ENCODE measurements around the gene USP36.
"Not testable (repeated sequence)": the region's sequence is repeated elsewhere in the genome, so short reads cannot be mapped to it uniquely, and the experiment has no call there.

USP36 gene

DNA sequence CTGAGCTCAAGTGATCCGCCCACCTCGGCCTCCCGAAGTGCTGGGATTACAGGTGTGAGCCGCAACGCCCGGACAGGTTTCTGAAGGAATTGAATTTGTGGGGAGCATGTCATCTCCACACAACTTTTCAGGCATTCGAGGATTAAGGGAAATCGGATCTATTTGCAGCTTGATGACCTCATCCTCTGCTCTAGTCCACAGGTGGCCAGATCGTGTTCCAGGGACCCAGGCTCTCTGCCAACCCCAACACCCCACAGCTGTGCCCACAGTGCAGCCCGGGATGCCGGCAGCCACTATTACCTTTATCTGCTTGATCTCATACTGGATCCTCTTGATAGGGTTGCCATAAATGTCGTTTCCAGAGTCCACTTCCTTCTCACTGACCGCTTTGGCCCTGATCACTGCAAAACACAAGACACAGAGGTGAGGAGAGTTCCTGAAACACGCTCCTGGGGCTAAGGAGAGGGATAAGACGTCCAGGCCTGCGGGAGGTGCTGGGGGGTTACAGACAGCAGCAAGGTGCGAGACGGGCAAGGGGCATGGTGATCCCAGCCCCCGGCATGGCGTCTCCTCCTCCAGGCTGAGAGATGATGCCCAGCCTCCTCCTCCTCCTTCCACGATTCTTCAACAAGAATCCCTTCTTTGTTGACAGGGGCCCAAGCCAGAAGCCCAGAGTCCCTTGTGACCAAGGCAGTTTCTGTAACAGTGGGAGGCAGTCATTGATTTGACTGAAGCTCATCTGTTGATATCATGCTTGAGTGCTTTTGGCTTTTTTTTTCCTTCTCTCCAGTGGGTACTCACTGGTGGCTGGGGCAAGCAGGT, 33.1 kb upstream of the USP36 start:
- no peak for DNase-seq (ENCODE audit: low read depth, low spot score)
- no peak overlapping the region for H3K27ac ChIP-seq

DNA sequence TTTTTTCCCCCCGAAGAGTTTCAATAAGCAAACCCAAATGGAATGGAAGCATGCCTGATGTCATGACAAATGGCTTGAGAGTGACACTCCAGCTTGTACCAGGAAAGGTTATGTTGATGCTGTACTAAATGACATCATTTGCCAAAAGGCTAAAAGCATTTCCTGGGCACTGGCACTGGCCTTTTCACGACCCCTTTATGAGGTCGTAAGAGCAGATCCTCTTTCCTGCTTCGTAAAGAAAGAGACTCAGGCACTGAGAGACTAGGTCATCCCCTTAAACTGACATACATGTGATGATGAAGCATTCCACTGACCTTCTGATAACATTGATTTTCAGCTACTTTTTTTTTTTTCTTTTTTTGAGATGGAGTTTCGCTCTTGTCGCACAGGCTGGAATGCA, 31.9 kb upstream of the USP36 start:
- no peak for DNase-seq (ENCODE audit: low read depth, low spot score)
- no peak overlapping the region for H3K27ac ChIP-seq

DNA sequence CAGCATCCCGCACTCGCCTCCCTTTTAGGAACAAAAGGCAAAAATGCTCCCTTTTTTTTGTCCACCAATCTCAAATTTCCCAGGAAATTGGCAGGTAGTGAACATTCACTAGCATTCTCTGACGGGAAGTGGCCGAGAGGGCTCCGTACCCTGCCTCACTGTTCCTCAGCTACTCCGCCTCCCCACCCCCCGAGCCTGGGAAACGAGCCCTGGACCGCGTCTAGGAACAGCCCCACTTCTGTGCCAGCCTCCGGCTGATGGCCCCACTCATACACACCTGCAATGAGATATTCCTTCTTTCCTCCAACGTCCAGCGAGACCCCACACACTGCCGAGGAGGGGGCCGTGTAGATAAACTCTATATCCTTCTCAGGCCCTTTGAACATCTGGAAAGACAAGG, 30.0 kb upstream of the USP36 start:
- DNase-seq (ENCODE audit: low read depth, low spot score): no peak

DNA sequence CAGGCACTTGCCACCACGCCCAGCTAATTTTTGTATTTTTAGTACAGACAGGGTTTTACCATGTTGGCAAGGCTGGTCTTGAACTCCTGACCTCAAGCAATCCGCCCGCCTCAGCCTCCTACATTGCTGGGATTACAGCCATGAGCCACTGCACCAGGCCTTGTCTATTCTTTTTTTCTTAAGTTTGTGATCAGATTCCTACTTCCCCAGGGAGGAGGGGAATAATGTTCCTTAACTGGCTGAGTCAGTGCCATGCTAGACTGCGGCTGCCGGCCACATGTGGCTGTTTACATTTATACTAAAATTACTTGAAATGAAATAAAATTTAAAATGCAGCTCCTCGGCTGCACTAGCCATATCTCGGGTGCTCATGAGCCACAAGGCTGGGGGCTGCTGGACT, 27.8 kb upstream of the USP36 start:
- no peak overlapping the region for H3K27ac ChIP-seq
- no peak for DNase-seq (ENCODE audit: low read depth, low spot score)

More for the DNA sequence above, 30.0 kb upstream of the USP36 start:
- no peak overlapping the region for H3K27ac ChIP-seq

DNA sequence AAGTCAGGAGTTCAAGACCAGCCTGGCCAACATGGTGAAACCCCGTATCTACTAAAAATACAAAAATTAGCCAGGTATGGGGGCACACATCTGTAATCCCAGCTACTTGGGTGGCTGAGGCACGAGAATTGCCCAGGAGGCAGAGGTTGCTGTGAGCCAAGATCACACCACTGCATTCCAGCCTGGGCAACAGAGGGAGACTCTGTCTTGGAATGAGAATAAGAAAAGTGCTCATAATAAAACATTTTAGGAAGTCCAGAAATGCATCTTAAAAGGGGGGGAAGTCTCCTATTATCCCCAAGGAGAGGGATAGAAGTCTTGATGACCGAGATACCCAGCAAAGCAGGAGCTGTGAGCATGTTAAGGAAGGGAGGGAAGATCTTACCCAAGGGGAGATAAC, 26.4 kb upstream of the USP36 start:
- DNase-seq (ENCODE audit: low read depth, low spot score); H3K27ac ChIP-seq: not testable (repeated sequence)

DNA sequence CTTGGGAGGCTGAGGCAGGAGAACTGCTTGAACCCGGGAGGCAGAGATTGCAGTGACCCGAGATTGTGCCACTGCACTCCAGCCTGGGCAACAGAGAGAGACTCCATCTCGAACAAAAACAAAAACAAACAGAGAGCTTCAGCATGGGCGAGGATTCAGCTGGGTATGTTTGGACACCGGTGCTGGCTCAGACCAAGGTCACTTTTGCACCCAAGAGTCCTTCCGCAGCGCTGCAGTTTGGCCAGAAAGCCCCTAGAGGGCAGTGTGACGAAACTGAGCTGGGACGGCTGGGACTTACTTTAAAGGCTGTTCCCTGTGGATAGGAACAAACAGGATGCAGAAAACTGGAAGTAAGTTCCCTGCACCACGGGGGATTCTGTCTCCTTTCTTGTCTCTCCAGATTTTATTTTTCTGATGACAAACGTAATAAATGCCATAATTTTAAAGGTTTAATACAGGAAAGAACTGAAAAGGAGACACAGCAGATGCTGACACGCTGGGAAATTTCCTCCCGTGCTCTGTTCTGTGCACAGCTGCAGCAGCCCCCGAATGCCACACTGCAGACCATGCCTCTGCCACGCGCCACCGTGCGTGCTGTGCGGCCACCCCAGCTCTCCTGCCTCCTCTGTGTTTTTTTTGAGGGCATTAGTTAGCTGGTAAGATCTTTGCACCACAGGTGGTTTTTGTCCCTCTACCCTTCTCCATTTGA, 25.2 kb upstream of the USP36 start:
- H3K27ac ChIP-seq: no peak overlapping the region
- DNase-seq (ENCODE audit: low read depth, low spot score): no peak

DNA sequence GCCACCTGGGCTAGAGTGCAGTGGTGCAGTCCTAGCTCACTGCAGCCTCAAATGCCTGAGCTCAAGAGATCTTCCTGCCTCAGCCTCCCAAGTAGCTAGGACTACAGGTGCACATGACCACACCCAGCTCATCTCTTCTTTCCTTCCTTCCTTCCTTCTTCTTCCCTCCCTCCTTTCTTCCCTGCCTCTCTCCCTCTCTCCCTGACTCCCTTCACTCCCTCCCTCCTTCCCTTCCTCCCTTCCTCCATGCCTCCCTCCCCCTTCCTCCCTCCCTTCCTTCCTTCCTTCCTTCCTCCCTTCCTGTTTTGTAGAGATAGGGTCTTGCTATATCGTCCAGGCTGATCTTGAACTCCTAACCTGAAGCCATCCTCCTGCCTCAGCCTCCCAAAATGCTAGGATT, 23.5 kb upstream of the USP36 start:
- DNase-seq (ENCODE audit: low read depth, low spot score): no peak
- H3K27ac ChIP-seq: no peak overlapping the region

DNA sequence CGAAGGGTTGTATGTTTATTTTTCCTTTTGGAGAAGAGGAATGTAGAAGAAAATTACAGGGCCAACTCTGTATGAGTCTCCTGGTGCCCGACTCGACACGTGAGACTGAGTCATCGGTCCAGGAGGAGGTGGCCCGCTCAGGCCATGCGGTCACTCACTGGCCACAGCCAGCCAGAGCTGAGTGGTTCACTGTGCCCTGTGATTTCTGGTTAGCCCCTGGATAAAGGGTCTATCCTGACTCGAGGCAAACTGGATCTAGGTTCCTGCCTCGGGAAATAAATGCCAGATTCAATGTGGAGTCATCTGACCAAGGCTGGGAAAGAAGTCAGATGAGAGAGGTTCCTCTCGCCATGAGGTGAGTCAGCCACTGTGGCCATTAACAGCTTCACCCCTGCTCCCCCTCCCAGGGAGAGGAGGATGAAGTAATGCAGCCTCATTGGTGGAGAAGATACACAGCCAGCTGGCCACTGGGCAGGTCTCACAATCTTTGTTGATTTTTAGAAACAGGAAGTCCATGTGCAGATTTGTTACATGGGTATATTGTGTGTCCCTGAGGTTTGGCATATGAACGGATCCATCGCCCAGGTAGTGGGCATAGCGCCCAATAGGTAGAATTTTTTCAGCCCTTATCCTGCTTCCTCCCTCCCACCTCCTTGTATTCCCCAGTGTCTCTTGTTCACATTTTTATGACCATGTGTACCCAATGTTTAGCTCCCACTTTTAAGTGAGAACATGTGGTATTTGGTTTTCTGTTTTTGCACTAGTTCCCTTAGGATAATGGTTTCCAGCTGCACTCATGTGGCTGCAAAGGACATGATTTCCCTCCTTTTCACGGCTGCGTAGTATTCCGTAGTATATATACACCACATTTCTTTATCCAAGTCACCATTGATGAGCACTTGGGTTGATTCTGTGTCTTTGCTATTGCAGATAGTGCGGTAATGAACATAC, 21.7 kb upstream of the USP36 start:
- DNase-seq (ENCODE audit: low read depth, low spot score): peak; percentile 51

DNA sequence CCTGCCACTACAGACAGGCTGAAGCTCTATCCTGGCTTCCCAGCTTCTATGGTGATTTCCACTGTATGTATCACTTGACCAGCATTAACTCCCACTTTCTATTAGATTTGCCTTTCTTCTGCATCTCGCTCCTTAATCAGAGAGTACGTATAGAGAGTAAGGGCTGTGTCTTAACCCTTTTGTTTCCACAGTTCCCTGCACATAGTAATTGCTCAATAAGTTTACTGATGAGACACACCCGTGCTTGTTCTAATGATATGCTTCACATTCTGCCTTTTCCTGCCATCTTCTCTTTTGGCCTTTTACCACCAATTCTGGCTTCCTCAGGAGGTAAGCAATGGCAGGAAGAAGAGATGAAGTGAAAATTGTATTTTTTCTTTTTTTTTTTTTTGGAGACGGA, 20.6 kb upstream of the USP36 start:
- H3K27ac ChIP-seq: peak overlapping the region; percentile 82

More for the DNA sequence above, 21.7 kb upstream of the USP36 start:
- H3K27ac ChIP-seq: peak overlapping the region; percentile 82

DNA sequence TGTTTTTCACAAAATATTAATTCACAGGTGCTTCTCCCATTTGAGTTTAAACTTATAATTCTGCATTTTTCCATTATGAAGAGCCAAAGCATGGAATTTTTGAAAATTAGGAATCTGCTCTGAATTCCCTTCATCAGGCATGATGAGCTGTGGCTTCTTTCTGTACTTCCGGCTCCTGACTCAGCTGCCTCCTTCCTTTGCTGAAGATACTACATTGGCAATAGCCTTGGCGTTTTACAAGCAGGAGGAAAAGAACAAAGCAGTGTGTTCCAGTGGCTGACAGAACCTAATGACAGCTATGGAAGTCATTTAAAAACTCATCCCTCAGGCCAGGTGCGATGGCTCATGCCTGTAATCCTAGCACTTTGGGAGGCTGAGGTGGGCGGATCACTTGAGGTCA, 18.4 kb upstream of the USP36 start:
- no peak overlapping the region for H3K27ac ChIP-seq
- DNase-seq (ENCODE audit: low read depth, low spot score): no peak

More for the DNA sequence above, 20.6 kb upstream of the USP36 start:
- DNase-seq (ENCODE audit: low read depth, low spot score): no peak

DNA sequence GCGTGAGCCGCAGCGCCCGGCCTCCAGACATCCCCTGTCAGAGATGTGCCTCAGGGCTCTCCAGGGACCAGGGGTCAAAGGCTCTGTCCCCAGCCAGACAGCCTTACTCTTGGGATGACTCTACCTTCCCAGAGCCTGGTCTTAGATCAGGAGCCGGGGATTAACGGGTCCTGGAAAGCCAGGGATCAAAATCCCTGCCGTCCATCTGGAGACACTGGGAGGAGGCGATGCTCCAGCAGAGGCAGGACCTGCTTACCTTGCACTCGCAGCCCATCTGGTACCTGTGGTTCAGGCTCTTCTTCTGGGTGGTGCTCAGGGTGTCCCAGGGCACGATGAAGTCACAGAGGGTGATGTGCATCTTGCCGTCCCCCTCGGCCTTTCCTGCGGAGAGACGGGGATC, 16.7 kb upstream of the USP36 start:
- H3K27ac ChIP-seq: no peak overlapping the region
- DNase-seq (ENCODE audit: low read depth, low spot score): no peak

DNA sequence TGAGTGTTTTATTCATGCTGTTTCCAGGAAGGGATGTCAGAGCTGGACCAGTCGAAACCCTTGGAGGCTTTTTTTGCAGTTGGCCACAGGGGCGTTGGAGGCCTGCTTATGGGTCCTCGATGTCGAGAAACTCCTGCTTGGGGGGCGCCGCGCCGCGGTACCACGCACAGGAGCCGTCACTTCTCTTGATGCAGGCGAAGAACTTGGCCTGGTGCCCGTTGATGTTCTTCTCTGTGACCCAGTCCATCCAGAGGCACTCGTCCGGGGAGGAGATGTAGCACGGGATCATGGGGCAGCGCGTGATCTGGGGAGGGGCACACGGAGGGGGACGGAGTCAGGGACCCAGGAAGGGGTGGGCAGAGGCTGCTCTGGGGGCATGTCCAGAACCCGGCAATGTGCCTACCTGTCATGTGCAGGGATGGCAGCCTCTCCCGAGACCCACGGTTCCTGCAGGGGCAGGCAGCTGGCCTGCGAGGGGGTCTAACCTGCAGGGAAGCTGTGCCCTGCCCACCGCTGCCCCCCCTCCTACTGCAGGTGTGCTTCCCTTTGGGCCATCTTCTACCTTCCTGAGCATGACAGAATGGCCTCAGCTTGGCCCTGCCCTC, 15.0 kb upstream of the USP36 start:
- DNase-seq (ENCODE audit: low read depth, low spot score): no peak
- no peak overlapping the region for H3K27ac ChIP-seq

DNA sequence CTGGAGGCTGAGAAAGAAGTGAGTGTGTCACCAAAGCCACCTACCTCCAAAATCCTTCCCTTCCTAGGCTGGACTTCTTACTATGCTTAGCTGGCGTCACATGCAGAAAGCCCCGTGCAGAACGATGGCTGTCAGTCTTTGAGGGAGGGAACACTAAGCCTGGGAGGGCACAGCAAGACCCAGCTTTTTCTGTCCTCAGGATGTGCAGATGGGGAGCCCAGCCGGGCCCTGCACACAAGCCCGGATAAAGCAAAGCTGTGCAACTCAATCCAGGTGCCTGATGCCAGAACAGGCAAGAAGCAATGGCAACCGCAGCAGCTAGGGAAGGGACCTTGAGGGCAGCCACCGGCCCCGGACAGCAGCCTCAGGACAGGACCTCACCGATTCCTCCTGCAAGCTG, 13.9 kb upstream of the USP36 start:
- H3K27ac ChIP-seq: no peak overlapping the region
- no peak for DNase-seq (ENCODE audit: low read depth, low spot score)

DNA sequence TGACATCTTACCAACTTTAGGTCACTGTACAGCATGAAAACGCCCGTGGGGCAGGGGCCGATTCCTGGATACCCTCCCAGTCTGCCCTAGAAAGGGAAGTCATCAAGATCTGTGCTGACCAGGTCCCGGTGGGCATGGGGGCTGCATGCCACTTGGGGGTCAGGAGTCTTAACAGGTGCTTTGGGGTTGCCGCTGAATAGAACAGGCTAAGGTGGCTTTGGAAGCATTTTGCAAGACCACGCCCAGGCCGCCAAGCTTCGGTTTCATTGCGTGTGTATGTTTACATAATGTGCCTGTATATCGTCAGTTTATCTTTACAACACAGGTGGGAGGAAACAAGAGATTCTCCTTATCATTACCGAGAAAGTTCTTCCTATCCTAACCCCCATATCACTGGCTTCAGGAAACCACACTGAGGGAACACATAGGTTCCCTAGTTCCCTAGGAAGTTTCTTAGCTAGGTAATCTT, 13.3 kb upstream of the USP36 start:
- DNase-seq (ENCODE audit: low read depth, low spot score): no peak
- no peak overlapping the region for H3K27ac ChIP-seq

DNA sequence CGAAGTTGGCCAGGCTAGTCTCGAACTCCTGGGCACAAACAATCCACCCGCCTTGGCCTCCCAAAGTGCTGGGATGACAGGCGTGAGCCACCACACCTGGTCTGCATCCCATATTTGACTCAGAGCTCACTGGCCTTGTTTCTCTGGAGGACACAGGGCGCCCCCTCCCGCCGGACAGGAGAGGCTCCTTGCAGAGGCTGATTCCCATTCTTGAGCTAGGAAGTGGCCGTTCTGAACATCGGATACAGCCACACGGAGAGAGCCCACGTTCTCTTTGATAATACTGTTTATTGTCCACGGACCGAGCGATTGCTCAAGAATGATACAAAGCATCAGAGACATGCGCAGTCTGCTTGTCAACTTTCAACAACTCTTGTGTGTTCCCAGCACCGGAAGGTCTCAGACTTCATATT, 12.1 kb upstream of the USP36 start:
- no peak overlapping the region for H3K27ac ChIP-seq
- no peak for DNase-seq (ENCODE audit: low read depth, low spot score)

DNA sequence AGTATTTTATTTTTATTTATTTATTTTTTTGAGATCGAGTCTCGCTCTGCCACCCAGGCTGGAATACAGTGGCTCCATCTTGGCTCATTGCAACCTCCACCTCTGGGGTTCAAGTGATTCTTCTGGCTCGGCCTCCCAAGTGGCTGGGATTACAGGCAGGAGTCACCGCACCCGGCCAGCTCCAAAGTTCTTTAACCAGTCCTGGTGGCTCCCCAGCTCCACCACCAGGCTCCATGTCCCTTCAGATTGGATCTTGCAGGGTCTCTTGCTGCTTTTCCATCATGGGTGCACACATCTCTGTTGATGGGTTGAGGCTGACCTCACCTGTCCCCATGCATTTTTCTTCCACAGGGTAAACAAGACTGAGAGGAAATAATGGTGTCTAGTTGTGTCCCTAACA, 8.4 kb upstream of the USP36 start:
- no peak overlapping the region for H3K27ac ChIP-seq
- no peak for DNase-seq (ENCODE audit: low read depth, low spot score)

DNA sequence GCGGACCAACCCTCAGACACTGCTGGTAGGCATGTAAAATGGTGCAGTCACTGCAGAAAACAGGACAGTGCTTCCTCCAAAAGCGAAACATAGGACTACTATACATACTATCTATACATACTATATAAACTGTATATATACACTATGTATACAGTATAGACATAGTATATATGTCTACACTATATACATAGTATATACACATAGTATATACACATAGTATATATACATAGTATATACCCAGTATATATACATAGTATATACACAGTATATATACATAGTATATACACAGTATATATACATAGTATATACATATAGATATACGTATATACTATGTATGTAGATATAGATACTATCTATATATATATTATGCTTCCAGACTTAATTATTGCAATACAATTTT, 6.4 kb upstream of the USP36 start:
- no peak overlapping the region for H3K27ac ChIP-seq
- DNase-seq (ENCODE audit: low read depth, low spot score): no peak

DNA sequence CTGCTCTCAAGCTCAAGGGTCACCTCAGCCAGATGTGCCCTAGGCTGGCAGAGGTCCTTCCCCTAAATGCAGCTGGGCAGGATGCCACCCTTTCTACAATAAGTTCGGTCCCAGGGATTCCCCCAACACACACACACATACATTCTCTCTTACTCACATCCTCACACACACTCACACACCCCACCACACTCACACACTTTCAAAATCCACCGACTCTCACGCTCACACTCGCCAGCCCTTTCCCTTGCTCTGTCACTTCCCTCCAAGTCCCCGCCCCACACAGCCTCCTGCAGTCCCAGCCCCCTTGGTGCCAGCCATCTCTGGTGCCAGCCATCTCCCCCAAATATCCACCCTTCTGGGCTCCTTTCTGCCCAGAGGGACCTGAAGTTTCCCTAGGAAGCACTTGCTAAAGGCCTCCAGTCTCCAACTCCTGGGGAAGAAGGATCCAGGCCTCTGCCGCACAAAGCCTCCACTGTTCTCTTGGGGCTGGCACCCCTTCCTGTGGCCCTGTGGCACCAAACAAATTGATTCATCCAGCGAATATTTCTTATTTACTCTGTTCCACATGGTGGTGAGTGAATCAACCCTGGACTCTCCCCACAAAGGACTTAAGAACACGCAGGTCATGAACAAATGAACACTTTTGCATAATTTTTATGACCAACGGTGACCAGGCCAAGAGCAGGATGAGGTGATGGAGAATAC, 3.8 kb upstream of the USP36 start:
- DNase-seq (ENCODE audit: low read depth, low spot score): no peak
- H3K27ac ChIP-seq: no peak overlapping the region

DNA sequence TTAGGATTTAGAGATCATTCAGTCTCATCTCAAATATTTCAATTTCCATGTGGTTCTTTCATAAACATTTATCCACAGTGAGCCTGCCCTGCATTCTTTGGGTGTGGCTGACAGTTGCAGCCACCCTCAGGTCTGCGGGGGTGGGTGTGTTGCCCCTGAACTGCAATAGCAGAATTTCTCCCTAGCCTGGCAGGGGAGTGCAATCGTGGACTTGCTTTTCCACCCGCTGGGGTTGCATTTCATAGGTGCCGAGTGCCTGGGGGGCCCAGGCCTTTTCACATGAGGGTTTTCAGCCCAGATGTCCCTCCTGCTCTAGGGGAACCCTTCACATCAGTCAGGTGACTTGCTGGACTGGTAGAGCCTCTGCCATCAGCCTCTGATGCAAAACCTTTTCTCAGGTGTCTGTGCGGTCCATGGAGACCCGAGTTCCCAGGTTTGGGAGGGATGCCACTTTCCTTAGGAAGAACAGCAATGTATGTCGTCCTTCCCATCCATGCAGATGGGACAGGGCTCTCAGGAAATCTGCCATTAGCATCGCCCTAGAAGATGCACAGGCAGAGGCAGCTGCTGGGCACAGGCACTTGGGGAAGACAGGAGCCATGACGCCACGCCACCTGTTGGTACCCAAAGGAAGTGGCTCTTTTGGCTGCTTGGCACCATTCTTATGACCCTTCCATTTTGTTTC, 2.4 kb upstream of the USP36 start:
- no peak overlapping the region for H3K27ac ChIP-seq
- no peak for DNase-seq (ENCODE audit: low read depth, low spot score)

Measured in epithelial cell of prostate (primary cell).